ENCODE results near the gene PLXNB3. TPM values are rescaled to one million over a fixed set of nuclear protein-coding genes. Genes with fewer than 3 reads are reported as not detected.
"Not testable (repeated sequence)": the region's sequence is repeated elsewhere in the genome, so short reads cannot be mapped to it uniquely, and the experiment has no call there.

The PLXNB3 gene
- total RNA-seq, 1 experiment from 2014 or later, result 2.5 TPM

- TF ChIP-seq E2F5 (CRISPR knock-in tag; IDR thresholded peaks at IDR 0.05) (no peak), NR3C1 (CRISPR knock-in tag; conservative IDR thresholded peaks at IDR 0.05; ENCODE audit: low read depth) (no peak), FOXP1 (CRISPR knock-in tag; IDR thresholded peaks at IDR 0.05; ENCODE audit: borderline replicate concordance) (no peak), ERG (CRISPR knock-in tag; IDR thresholded peaks at IDR 0.05) (no peak), ZNF317 (CRISPR knock-in tag; IDR thresholded peaks at IDR 0.05; ENCODE audit: borderline replicate concordance, low read depth) (no peak), ATF3 (CRISPR knock-in tag; conservative IDR thresholded peaks at IDR 0.05) (no peak)
Observed at GRCh38 chrX:153728095-153728494, 36.0 kb upstream of the PLXNB3 start (continued).

GRCh38 chrX:153728951-153729631, 35.0 kb upstream of the PLXNB3 start:
- no peaks in the 10 kb centered on the region; the same call in 1 of the 2 replicates for H3K27me3 Mint-ChIP-seq (ENCODE audit: low read depth)
- peaks cover 7% of the 10 kb centered on the region for H3K36me3 Mint-ChIP-seq
- ChIA-PET POLR2A (no interaction called here), CTCF (no interaction called here)
- ATAC-seq, result no peak
- peaks cover 7% of the 10 kb centered on the region; the same call in 1 of the 2 replicates for H3K9me3 Mint-ChIP-seq
- H3K4me3 Mint-ChIP-seq, result no peak overlapping the region
- TF ChIP-seq ZNF138 (CRISPR knock-in tag; conservative IDR thresholded peaks at IDR 0.05) (no peak), ZNF532 (CRISPR knock-in tag; IDR thresholded peaks at IDR 0.05; ENCODE audit: borderline replicate concordance) (no peak), MYBL2 (CRISPR knock-in tag; IDR thresholded peaks at IDR 0.05) (no peak), TP53 (CRISPR knock-in tag; IDR thresholded peaks at IDR 0.05) (no peak), ELF4 (CRISPR knock-in tag; IDR thresholded peaks at IDR 0.05; ENCODE audit: low read depth) (no peak), ZNF396 (CRISPR knock-in tag; IDR thresholded peaks at IDR 0.05; ENCODE audit: borderline replicate concordance) (no peak), ERG (CRISPR knock-in tag; IDR thresholded peaks at IDR 0.05) (no peak), ZNF416 (CRISPR knock-in tag; IDR thresholded peaks at IDR 0.05) (no peak), ARID4B (CRISPR knock-in tag; IDR thresholded peaks at IDR 0.05; ENCODE audit: borderline replicate concordance) (no peak), JAZF1 (CRISPR knock-in tag; IDR thresholded peaks at IDR 0.05) (no peak), ATF6 (CRISPR knock-in tag; IDR thresholded peaks at IDR 0.05) (no peak), ZNF423 (CRISPR knock-in tag; IDR thresholded peaks at IDR 0.05) (no peak)
- H3K4me1 Mint-ChIP-seq, result peaks cover 12% of the 10 kb centered on the region
- DNase-seq (ENCODE audit: low spot score), result no peak
- H3K27ac Mint-ChIP-seq, result no peak overlapping the region

- H3K4me3 Mint-ChIP-seq; DNase-seq (ENCODE audit: low spot score); ATAC-seq; H3K27me3 Mint-ChIP-seq (ENCODE audit: low read depth); POLR2A ChIA-PET; H3K27ac Mint-ChIP-seq; CTCF ChIA-PET: not testable (repeated sequence)
- H3K9me3 Mint-ChIP-seq, result peaks cover 12% of the 10 kb centered on the region
- H3K4me1 Mint-ChIP-seq, result peaks cover 12% of the 10 kb centered on the region
- H3K36me3 Mint-ChIP-seq, result peaks cover 11% of the 10 kb centered on the region
Observed at GRCh38 chrX:153730115-153730514, 33.9 kb upstream of the PLXNB3 start.

All from WTC11 (cell line).